GM19025 (cell line): ENCODE data around the gene OR8H3.
"Not testable (repeated sequence)": the region's sequence is repeated elsewhere in the genome, so short reads cannot be mapped to it uniquely, and the experiment has no call there.

ENCODE experiments used
- ATAC-seq: cut with Tn5 transposase; IDR thresholded peaks from one replicate; pipeline ENCODE4 v1.9.1; 2021; ENCODE audit warnings: mild to moderate bottlenecking, low read depth, moderate library complexity; ENCODE audit not compliant: unreplicated experiment

Gene OR8H3

GRCh38 chr11:56122073-56122472 lies at the start of gene OR8H3:
Gene OR8H3, plus strand, starts transcription at chr11:56122373. Its CDS starts 0 bp downstream, at chr11:56122373.
- ATAC-seq, result no peak

DNA sequence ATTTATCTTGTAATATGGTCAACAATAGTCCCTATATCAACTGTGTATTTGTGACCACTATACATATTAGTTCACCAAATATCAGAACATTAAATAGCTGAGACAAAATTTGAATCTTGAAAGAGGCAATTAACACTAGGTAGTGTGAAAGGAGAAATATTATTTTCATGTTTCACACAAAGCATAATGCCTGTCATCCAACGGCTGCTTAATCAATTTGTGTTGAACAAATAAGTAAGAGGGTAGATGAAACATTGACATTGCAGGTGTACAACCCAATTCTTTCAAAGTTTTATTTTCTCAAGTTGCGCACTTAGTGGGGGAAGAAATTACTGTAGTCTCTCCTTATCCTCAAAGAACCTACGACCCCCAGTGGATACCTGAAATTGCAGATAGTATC lies 32.5 kb upstream of the OR8H3 start:
- no peak for ATAC-seq

DNA sequence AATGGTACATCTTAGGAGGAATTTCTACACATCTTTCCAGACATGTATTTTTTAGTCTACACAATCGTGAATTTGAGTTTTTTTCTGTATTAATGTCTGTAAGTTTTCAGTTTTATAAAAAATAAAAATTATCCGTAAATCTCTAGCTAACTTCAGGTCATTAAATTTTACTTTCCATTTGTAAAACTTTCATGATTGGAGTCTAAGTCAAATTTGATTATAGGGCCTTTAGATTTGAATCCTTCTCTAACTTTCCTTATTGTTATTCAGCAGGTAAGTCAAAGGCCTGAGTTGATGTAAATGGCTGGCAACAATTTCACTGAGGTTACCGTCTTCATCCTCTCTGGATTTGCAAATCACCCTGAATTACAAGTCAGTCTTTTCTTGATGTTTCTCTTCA lies 29.2 kb upstream of the OR8H3 start, which contains the start of gene OR8I2:
OR8I2 (plus strand) TSS at position 301 of the 400 bp plus-strand sequence; CDS start at position 301, 0 bp downstream.
- no peak for ATAC-seq

DNA sequence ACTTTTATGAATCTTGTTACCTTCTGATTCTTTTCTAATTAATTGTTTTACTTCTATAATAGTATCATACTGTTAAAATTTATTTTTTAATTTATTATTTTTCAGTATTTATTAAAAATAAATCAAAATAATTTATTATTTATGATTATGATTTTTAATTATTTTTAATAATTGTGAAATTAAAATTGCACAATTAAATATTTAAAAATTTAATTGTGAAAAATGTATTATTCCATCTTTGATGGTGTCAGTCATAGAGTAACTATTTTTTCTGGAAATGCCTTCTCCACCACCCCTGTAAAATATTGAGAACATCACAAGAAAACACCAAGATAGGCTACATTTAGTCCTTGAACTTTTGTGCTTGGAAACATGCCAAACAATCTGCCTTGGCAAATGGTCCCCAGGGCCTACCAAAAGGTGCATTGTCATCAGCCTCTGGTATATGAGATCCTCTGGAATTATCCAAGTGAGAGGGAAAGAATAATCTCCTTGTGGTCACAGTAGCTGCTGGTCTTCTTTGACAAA lies 18.9 kb upstream of the OR8H3 start, which contains the start of gene OR8H2:
OR8H2 (plus strand) TSS at position 478 of the 528 bp plus-strand sequence. CDS start 1,356 bp downstream, outside the sequence.
- no peak for ATAC-seq

DNA sequence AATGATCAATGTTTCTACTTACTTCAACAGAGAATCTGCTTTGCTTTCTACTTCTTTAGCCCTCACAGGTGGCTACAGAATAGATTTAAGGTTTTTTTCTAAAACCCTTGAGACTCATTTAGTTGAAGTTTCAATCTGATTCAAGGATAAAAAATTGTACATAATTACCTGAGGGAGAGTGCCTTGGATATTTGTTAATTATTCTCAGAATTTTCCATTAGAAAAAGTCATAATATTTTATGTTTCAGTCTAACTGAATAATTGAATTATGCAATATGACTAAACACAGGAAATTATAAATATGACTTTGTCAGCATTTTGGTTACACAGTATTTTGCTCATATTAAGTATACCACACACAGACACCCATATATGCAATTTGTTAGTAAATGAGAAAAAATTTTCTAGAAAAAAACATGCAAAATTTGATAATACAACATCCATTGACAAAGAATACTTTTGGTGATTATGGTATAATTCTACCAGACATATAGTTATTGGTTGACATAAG lies 18.0 kb downstream of the OR8H3 start, which contains the start of gene OR8J3:
OR8J3 (minus strand) TSS at position 51 of the 511 bp plus-strand sequence. CDS start 2,483 bp downstream, outside the sequence.
- ATAC-seq, result no peak

GRCh38 chr11:56143681-56144080 lies 21.5 kb downstream of the OR8H3 start:
- ATAC-seq, result not testable (repeated sequence)

GRCh38 chr11:56151376-56151775 lies 29.2 kb downstream of the OR8H3 start:
- no peak for ATAC-seq

DNA sequence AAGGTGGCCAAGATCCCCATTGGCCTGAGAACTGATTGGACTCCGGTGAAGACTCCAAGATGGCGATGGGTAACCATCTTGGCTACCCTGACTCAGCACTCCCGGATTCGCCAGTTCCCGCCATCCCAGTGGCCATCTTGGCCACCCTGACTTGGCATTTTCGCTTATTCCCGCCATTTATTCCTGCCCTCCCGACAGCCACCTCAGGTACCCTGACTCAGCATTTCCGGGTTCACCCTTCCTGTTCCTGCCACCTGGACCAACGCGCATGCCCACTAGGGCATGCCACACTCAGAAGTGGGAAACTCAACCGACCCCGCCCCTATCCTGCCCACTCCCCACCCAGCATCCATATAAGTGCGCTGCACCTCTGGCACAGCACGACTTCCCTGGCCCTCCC lies 30.2 kb downstream of the OR8H3 start:
- no peak for ATAC-seq

GRCh38 chr11:56160217-56160616 lies 38.0 kb downstream of the OR8H3 start, which contains the start of gene OR8K5:
Gene OR8K5, minus strand, starts transcription at chr11:56160317. Its CDS starts 0 bp downstream, at chr11:56160317.
- no peak for ATAC-seq

- ATAC-seq, result no peak
These were observed 41.6 kb downstream of the OR8H3 start for GRCh38 chr11:56163804-56164203.

DNA sequence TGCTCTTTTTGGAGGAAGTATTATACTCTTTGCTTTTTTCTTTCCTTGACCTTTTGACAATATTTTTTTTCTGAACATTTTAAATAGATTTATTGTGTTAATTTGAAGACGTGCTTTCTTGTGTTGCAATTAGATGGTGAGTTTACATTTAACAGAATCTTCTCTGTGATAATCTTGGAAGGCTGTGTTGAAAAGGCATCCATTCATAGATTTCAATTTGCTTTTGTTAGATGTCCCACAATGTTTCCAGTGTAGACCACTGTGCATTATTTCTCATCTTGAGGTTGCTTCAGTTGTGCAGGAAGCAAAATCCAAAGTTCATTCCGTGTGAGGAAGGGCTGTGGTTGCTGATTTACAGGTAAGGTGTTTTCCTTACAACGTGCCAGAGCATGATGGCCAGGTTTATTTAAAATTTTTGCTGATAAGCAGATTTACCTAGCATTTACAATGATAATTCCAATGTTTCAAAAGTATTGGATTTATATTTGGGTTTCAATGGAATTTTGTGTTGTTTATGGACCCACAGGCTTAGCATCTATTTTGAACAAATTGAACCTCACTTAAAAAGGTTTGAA lies 50.2 kb downstream of the OR8H3 start:
- no peak for ATAC-seq
